DOHH2 (cell line): Measurements from ENCODE around the gene TSPAN33.
A peak's percentile ranks its signal among the peaks of the same experiment; 100 is the strongest.

Experiments
- H3F3A ChIP-seq: fragments of 200-600 bp; sonication (generic), shearing (Covaris generic); 2 replicates; pipeline ENCODE4 v1.6.0; 2016; ENCODE audit warnings: antibody characterized with exemption, mild to moderate bottlenecking; ENCODE audit not compliant: control insufficient read depth, insufficient read depth
- H3K27ac ChIP-seq: fragments of 200-600 bp; sonication (generic); 2 replicates; pipeline ENCODE4 v1.5.1; 2014; ENCODE audit warnings: low read depth, mild to moderate bottlenecking, low read length, moderate library complexity
- H3K27me3 ChIP-seq: fragments of 200-600 bp; sonication (generic); 2 replicates; pipeline ENCODE4 v1.6.1; 2014; ENCODE audit warnings: mild to moderate bottlenecking, low read length, mixed read lengths; ENCODE audit not compliant: control insufficient read depth
- H3K36me3 ChIP-seq: fragments of 200-600 bp; sonication (generic); 2 replicates; pipeline ENCODE4 v1.6.1; 2014; ENCODE audit warnings: mild to moderate bottlenecking, low read length, moderate library complexity, mixed read lengths; ENCODE audit not compliant: control insufficient read depth
- H3K4me1 ChIP-seq: fragments of 200-600 bp; sonication (generic); 2 replicates; pipeline ENCODE4 v1.6.1; 2014; ENCODE audit warnings: mild to moderate bottlenecking, low read length, mixed read lengths; ENCODE audit not compliant: control insufficient read depth
- H3K4me2 ChIP-seq: fragments of 200-600 bp; sonication (generic); 2 replicates; pipeline ENCODE4 v1.6.0; 2014; ENCODE audit warnings: mild to moderate bottlenecking, low read length, moderate library complexity
- H3K4me3 ChIP-seq: fragments of 200-600 bp; sonication (generic); 2 replicates; pipeline ENCODE4 v1.5.1; 2014; ENCODE audit warnings: mild to moderate bottlenecking, low read length, mixed read lengths
- H3K79me2 ChIP-seq: fragments of 200-600 bp; sonication (generic); 2 replicates; pipeline ENCODE4 v1.6.1; 2014; ENCODE audit warnings: mild to moderate bottlenecking, low read length, mixed read lengths; ENCODE audit not compliant: control insufficient read depth
- H3K9me2 ChIP-seq: fragments of 200-600 bp; sonication (generic); replicated peaks from 2 replicates; pipeline ENCODE4 v1.6.1; 2014; ENCODE audit warnings: mild to moderate bottlenecking, low read length, mixed read lengths; ENCODE audit not compliant: control insufficient read depth
- H3K9me3 ChIP-seq: fragments of 200-600 bp; sonication (generic); 2 replicates; pipeline ENCODE4 v1.6.1; 2014; ENCODE audit warnings: antibody characterized with exemption, low read length, mixed read lengths; ENCODE audit not compliant: control insufficient read depth, insufficient read depth
- H4K20me1 ChIP-seq: fragments of 200-600 bp; sonication (generic); 2 replicates; pipeline ENCODE4 v1.6.0; 2014; ENCODE audit warnings: low read depth, mild to moderate bottlenecking, antibody characterized with exemption, low read length, moderate library complexity; ENCODE audit not compliant: control insufficient read depth, insufficient read depth
- EZH2phosphoT487 ChIP-seq: fragments of 200-600 bp; sonication (generic); IDR thresholded peaks from 2 replicates; pipeline ENCODE4 v1.6.1; 2017; ENCODE audit warnings: borderline replicate concordance, mild to moderate bottlenecking, antibody characterized with exemption, low read length, moderate library complexity, mixed read lengths
- TF ChIP-seq, protein P1 (sequence below): fragments of 200-600 bp; sonication (generic); IDR thresholded peaks from one replicate; pipeline ENCODE4 v1.5.1; 2014; ENCODE audit warnings: antibody characterized with exemption, mild to moderate bottlenecking, low read depth, low read length; ENCODE audit not compliant: poor library complexity, severe bottlenecking

Gene TSPAN33

DNA sequence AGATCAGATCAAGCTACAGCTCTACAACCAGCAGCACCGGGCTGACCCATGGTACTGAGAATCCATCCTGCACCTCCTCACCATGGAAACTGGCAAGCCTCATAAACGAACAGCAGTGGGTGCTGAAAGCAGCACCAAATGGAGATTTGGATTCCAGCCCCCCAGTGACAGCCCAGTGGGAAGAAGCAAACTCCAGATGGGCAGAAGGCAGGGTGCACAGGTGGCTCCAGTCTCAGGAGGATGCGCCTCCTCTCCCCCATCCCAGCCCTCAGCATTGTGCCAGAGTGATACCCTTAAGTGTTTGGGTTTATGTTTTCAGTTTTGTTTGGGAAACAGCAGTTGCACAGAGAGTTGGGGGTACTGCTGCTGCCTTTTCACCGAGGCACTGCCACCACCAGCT lies 23.3 kb downstream of the TSPAN33 start:
- H3K79me2 ChIP-seq = no peaks in the 10 kb centered on the region
- H3F3A ChIP-seq = peaks cover 20% of the 10 kb centered on the region
- TF ChIP-seq, protein P1, sequence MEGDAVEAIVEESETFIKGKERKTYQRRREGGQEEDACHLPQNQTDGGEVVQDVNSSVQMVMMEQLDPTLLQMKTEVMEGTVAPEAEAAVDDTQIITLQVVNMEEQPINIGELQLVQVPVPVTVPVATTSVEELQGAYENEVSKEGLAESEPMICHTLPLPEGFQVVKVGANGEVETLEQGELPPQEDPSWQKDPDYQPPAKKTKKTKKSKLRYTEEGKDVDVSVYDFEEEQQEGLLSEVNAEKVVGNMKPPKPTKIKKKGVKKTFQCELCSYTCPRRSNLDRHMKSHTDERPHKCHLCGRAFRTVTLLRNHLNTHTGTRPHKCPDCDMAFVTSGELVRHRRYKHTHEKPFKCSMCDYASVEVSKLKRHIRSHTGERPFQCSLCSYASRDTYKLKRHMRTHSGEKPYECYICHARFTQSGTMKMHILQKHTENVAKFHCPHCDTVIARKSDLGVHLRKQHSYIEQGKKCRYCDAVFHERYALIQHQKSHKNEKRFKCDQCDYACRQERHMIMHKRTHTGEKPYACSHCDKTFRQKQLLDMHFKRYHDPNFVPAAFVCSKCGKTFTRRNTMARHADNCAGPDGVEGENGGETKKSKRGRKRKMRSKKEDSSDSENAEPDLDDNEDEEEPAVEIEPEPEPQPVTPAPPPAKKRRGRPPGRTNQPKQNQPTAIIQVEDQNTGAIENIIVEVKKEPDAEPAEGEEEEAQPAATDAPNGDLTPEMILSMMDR = no peak
- no peak for TF ChIP-seq EZH2phosphoT487
- H3K9me2 ChIP-seq = no peaks in the 10 kb centered on the region
- H3K4me1 ChIP-seq = peaks cover 39% of the 10 kb centered on the region
- H3K27ac ChIP-seq = no peak overlapping the region
- H3K4me2 ChIP-seq = no peak overlapping the region
- no peak overlapping the region for H3K4me3 ChIP-seq
- H3K9me3 ChIP-seq = no peaks in the 10 kb centered on the region
- H3K27me3 ChIP-seq = no peaks in the 10 kb centered on the region
- peaks cover 56% of the 10 kb centered on the region for H3K36me3 ChIP-seq
- no peaks in the 10 kb centered on the region for H4K20me1 ChIP-seq

DNA sequence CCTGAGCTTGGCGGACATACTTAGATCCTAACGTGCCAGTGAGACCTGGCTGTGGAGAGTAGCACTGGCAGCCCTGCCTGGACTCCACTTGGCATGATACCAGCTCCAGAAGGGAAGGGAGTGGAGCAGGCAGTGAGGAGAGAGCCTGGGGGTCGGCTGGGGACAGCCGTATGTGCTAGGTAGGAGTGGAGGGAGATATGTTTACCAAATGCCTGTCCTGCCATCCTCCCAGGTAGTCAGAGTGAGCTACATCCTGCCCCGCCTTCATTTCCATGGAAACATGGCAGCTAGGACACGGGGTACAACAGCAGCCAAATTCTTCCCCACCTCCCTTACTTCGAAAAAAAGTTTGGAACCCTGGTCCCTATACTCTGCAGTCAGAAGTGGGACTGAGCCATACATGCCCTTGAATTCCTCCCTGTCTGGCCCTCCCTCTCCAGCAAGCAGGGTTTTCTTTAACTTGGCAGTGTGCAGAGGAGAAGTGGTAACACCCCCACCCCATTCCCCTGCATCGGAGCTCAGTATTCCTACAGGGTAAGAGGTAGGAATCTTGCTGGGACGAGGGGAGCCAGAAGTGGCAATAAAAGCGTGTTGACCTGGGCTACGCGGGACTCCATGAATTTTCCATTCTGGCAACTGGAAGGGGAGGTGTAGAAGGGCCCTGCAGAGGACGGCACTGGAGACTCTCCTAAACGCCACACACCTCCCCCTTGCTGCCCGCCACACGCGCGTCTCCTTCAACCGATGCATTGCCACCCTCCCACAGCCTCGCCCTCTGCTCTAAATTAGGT lies 23.9 kb downstream of the TSPAN33 start:
- no peak for TF ChIP-seq EZH2phosphoT487
- TF ChIP-seq, protein P1 = no peak
- Histone ChIP-seq H3K79me2 (no peaks in the 10 kb centered on the region), H3K4me2 (peak overlapping the region; percentile 98)

DNA sequence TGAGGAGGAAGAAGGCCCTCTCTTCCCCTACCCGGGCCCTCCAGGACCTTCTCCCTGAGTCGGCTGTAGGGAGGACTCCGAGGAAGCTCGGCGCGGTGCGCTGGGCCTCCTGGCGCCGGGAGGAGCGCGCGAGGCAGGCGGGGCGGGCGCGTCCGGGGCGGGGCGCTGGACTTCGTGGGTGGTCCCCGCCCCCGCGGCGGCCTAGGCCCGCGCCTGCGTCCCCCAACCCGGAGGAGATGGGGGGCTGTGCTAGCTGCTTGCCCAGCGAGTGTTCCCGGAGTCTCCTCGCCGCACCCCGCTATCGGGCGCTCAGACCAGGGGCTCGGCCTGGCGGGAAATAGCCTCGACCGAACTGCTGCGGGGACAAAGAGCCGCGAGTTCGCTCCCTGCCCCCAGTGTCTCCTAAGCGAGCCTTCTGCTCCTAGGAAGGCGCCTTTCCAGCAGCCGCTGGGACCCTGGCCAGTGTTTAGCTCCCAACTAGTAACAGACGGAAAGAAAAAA lies 24.7 kb downstream of the TSPAN33 start:
- H3K79me2 ChIP-seq = no peaks in the 10 kb centered on the region
- H3K4me1 ChIP-seq = peaks cover 33% of the 10 kb centered on the region
- peak overlapping the region; percentile 98 for H3K4me2 ChIP-seq
- no peaks in the 10 kb centered on the region for H3K27me3 ChIP-seq
- H3K9me2 ChIP-seq = no peaks in the 10 kb centered on the region
- peak overlapping the region; percentile 81 for H3K27ac ChIP-seq
- peaks cover 48% of the 10 kb centered on the region for H3K36me3 ChIP-seq
- peaks cover 20% of the 10 kb centered on the region for H3F3A ChIP-seq
- peak overlapping the region; percentile 77 for H3K4me3 ChIP-seq
- no peaks in the 10 kb centered on the region for H4K20me1 ChIP-seq
- TF ChIP-seq, protein P1 = no peak
- no peak for TF ChIP-seq EZH2phosphoT487
- H3K9me3 ChIP-seq = no peaks in the 10 kb centered on the region

More for the DNA sequence above, 23.9 kb downstream of the TSPAN33 start:
- no peaks in the 10 kb centered on the region for H3K9me3 ChIP-seq
- H3K9me2 ChIP-seq = no peaks in the 10 kb centered on the region
- H3K4me1 ChIP-seq = peaks cover 38% of the 10 kb centered on the region
- H3F3A ChIP-seq = peaks cover 20% of the 10 kb centered on the region
- H3K27ac ChIP-seq = no peak overlapping the region
- H4K20me1 ChIP-seq = no peaks in the 10 kb centered on the region
- peak overlapping the region; percentile 77 for H3K4me3 ChIP-seq
- peaks cover 52% of the 10 kb centered on the region for H3K36me3 ChIP-seq
- H3K27me3 ChIP-seq = no peaks in the 10 kb centered on the region
